ENCODE results near the gene ADCY3. TPM values are rescaled to one million over a fixed set of nuclear protein-coding genes. Genes with fewer than 3 reads are reported as not detected.

Gene ADCY3
- total and polyA plus RNA-seq, 12 donors, result 5.3 to 50.8 (median 13.1) TPM

DNA sequence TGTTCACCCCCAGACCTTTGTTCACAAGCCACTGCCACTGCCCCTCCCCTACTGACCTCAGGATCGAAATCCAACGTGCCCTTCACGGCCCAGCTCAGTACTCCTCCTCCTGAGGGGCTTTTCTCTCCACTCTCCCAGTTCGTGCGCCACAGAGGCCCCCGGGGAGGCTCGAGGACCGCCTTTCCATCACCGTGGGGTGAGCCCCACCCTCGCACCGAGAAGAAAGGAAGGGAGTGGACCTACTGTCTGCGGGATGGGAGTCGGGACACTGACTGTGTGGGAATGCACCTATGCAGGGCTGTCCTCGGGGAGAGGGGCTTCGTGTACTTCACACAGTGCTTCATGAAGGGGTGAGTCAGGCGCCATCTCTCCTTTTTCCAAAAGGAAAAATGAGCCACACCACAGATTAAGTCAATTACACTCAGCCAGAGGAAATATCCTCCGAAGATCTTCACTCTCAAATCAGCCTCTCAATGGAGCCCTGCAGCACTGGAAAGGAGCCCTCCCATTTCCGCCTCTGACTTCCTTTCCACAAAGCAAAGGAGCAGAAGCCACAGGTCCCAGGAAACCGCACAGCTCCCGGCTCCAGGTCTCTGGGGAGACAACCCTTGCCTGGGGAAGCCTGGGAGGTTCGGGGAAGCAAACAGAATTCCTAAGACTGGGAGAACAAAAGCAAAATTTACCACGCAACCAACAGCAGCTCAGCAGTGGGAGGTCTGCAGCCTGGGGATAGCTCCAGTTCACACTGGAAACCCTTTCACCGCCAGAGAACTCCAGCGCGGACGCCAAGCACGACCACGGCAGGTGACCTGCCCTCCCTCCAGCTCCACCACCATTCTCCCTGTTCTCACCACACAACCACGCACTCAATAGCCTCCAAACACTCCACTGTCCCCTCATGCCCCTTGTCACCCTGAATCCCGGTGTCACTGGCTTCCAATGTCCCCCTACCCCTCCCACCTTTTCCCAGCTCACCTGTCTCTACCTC is 21.6 kb downstream of the ADCY3 start:
- H3K27ac ChIP-seq, result peak overlapping the region in 5 of 10 donors; percentile 16 to 48 (median 31)
- H3K4me1 ChIP-seq, result peaks cover 0 to 14% (median 6%) of the 10 kb centered on the region in 9 donors
- intact Hi-C loops (cut with DNase I), result no loop called here
- 67 to 69% methylated on average over 30 of the region's 30 CpGs for WGBS, 2 donors
- H3K36me3 ChIP-seq, result peaks cover 0 to 20% (median 0%) of the 10 kb centered on the region in 9 donors
- TF ChIP-seq, protein P1, sequence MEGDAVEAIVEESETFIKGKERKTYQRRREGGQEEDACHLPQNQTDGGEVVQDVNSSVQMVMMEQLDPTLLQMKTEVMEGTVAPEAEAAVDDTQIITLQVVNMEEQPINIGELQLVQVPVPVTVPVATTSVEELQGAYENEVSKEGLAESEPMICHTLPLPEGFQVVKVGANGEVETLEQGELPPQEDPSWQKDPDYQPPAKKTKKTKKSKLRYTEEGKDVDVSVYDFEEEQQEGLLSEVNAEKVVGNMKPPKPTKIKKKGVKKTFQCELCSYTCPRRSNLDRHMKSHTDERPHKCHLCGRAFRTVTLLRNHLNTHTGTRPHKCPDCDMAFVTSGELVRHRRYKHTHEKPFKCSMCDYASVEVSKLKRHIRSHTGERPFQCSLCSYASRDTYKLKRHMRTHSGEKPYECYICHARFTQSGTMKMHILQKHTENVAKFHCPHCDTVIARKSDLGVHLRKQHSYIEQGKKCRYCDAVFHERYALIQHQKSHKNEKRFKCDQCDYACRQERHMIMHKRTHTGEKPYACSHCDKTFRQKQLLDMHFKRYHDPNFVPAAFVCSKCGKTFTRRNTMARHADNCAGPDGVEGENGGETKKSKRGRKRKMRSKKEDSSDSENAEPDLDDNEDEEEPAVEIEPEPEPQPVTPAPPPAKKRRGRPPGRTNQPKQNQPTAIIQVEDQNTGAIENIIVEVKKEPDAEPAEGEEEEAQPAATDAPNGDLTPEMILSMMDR (IDR thresholded peaks at IDR 0.05), result no peak
- no peaks in the 10 kb centered on the region for H3K27me3 ChIP-seq
- DNase-seq, result peak; percentile 48 to 60
- peak overlapping the region in 2 of 10 donors; percentile 5 to 8 for H3K4me3 ChIP-seq
- peaks cover 0 to 28% (median 12%) of the 10 kb centered on the region in 11 donors for H3K9me3 ChIP-seq
- peak; percentile 17 to 84 (median 60) for ATAC-seq

DNA sequence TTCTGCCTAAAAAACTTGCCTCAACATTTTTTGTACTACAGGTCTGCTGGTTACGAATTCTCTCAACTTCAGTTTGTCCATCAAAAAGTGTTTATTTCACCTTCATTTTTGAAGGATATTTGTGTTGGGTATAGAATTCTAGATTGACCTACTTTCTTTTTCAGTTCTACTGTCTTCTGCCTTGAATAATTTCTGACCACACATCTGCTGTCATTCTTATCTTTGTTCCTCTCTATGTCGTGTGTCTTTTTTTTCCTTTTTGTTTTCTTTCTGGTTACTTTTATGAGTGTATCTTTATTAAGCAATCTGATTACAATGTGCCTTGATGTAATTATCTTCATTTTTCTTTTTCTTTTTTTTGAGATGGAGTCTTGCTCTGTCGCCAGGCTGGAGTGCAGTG is 25.3 kb downstream of the ADCY3 start:
- no peak overlapping the region for H3K4me3 ChIP-seq

DNA sequence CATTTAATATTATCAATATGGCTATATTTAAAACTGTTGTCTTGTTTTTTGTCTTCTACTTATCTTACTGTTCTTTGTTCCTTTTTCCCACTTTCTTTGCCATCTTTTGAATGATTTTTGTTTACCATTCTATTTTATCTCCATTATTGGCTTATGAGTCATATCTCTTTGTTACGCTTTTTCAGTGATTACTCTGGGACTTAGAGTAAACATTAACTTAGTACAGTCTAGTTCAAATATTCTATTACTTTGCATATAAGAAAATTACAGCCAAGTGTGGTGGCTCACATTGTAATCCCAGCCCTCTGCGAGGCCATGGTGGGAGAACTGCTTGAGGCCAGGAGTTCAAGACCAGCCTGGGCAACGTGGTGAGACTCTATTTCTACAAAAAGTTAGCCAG is 26.1 kb downstream of the ADCY3 start:
- 59 to 91% methylated on average over 3 of the region's 3 CpGs for WGBS, 2 donors
- Histone ChIP-seq H3K36me3 (peaks cover 0 to 12% (median 0%) of the 10 kb centered on the region in 9 donors), H3K27me3 (no peaks in the 10 kb centered on the region), H3K4me1 (peaks cover 0 to 12% (median 6%) of the 10 kb centered on the region in 9 donors), H3K27ac (no peak overlapping the region), H3K4me3 (no peak overlapping the region), H3K9me3 (peaks cover 0 to 40% (median 18%) of the 10 kb centered on the region in 11 donors)
- DNase-seq, result no peak
- no peak for ATAC-seq
- TF ChIP-seq, protein P1 (IDR thresholded peaks at IDR 0.05), result no peak
- intact Hi-C loops (cut with DNase I), result no loop called here

More for the DNA sequence above, 25.3 kb downstream of the ADCY3 start:
- Histone ChIP-seq H3K27ac (no peak overlapping the region), H3K4me1 (peaks cover 0 to 14% (median 6%) of the 10 kb centered on the region in 9 donors), H3K27me3 (no peaks in the 10 kb centered on the region), H3K9me3 (peaks cover 0 to 40% (median 18%) of the 10 kb centered on the region in 11 donors), H3K36me3 (peaks cover 0 to 8% (median 0%) of the 10 kb centered on the region in 9 donors)
- intact Hi-C loops (cut with DNase I), result no loop called here
- ATAC-seq, result no peak
- TF ChIP-seq, protein P1 (IDR thresholded peaks at IDR 0.05), result no peak
- DNase-seq, result no peak
- WGBS, 2 donors, result 57 to 94% methylated on average over 3 of the region's 3 CpGs

DNA sequence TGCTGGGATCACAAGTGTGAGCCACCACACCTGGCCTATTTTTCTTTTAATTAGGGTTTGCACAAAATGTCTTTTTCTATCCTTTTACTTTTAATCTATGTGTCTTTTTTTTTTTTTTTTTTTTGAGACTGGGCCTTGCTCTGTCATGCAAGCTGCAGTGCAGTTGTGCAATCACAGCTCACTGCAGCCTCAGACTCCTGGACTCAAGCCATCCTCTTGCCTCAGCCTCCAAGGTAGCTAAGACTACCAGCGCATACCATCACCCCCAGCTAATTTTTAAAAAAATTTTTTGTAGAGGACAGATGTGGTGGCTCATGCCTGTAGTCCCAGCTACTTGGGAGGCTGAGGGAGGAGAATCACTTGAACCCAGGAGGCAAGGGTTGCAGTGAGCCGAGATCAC is 27.1 kb downstream of the ADCY3 start:
- Histone ChIP-seq H3K4me1 (peaks cover 0 to 5% (median 0%) of the 10 kb centered on the region in 9 donors), H3K27me3 (no peaks in the 10 kb centered on the region), H3K27ac (no peak overlapping the region), H3K36me3 (peaks cover 0 to 13% (median 0%) of the 10 kb centered on the region in 9 donors), H3K9me3 (peaks cover 0 to 40% (median 18%) of the 10 kb centered on the region in 11 donors), H3K4me3 (no peak overlapping the region)
- no peak for ATAC-seq
- no peak for DNase-seq
- 95 to 100% methylated on average over 2 of the region's 2 CpGs for WGBS, 2 donors
- intact Hi-C loops (cut with DNase I), result no loop called here
- TF ChIP-seq, protein P1 (IDR thresholded peaks at IDR 0.05), result no peak

Data from heart right ventricle (tissue), 16 donors.